ENCODE results near the gene FAM107B. TPM values are rescaled to one million over a fixed set of nuclear protein-coding genes. Genes with fewer than 3 reads are reported as not detected.

Gene FAM107B
- total RNA-seq, 1 experiment from 2014 or later, result 12.6 TPM

DNA sequence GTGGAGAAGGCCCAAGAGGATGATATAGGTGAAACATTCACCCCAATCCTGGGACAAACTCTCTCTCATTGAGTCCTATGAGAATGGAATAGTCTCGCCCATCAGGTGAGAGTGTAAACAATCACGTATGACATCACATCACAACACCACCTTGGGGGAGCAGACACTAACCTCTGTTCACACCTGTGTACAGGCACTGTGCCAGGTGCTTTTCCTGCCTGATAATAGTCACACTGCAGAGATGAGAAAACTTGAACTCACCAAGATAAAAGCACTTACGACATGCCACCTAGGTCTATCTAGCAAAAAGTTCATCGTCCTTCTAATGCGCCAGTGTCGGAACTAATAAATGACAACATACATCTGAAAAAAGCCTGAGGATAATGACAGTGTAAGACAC, 187.8 kb downstream of the FAM107B start:
- in situ Hi-C loops (cut with HindIII; ENCODE audit: low pct_unique_long_range_greater_than_20kb, low sequenced_read_pairs), result no loop called here
- no peak for DNase-seq (ENCODE audit: low read depth, low spot score)

DNA sequence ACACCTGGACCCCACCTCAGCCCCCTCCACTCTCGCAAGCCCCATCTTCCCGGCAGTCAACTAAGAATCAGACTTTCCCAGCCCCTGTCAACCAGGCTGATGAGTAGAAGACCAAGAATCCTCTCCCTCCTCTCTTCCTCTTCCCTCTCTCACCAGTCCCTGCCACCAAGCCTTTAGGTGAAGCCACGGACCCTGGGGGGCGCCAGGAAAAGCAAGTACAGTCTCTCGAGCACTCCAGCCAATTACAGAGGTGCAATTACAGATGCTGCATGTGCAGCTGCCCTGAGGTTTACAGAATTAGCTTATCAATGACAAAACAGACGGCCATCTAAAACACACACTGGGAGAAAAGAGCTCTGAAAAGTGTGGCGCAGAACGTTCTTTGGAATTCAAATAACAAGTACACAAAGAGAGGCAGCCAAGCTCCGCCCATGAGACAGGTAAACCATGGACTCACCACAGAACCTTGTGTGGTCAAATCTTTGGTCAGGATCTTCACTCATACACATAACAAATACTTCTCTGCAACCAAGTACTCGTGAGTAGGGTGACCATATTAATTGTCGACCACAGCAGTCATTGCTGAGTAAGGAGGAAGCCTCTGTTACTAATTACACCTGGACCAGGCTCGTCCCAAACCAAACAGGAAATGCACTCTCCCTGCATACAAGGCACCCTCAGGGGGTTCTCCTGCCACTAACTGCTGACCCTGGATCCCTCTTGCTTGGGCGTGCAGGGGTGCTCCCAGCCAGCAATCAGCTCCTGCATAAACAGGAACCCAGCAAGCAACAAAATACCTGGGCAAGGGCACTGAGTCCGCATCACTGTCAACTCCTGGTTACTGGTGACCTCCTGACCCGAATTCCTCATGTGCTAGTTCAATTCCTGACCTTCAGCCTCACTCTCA, 189.2 kb downstream of the FAM107B start:
- in situ Hi-C loops (cut with HindIII; ENCODE audit: low pct_unique_long_range_greater_than_20kb, low sequenced_read_pairs), result no loop called here
- DNase-seq (ENCODE audit: low read depth, low spot score), result no peak

DNA sequence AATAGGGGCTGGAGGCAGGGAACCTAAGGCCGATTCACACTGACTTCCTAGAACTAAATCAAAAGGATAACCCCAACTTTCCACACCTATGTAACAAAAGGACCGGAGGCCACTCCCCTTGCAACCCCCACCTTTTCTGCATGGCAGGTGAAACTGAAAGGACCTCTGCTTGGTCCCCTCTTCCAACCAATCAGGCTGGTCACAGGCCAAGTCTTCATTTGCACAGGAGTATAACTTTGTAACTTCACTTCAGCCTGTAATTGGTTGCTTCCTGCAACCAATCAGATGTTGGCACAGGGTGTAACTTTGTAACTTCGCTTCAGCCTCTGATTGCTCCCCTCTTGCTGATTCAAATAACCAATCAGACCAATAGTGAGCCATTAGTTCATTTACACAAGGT, 190.0 kb downstream of the FAM107B start:
- in situ Hi-C loops (cut with HindIII; ENCODE audit: low pct_unique_long_range_greater_than_20kb, low sequenced_read_pairs), result no loop called here
- no peak for DNase-seq (ENCODE audit: low read depth, low spot score)

DNA sequence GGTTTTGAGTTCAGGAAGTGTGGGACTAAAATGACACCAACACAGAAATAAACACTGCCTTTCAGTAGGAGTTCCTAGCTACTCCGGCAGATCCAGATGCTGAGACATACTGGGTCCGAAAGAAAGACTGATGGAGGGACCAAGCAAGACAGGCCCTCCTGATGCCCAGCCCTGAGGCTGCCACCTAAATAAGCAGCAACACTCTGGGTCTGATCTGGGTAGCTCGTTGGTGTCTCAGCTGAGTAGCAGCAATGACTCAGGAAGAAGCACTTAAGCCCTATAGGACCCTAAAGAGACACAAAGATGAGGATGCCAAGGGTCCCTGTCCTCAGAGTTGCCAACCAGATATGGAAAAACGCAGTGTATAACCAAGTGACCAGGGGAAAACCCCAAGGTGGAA, 190.7 kb downstream of the FAM107B start:
- in situ Hi-C loops (cut with HindIII; ENCODE audit: low pct_unique_long_range_greater_than_20kb, low sequenced_read_pairs), result no loop called here
- no peak for DNase-seq (ENCODE audit: low read depth, low spot score)

DNA sequence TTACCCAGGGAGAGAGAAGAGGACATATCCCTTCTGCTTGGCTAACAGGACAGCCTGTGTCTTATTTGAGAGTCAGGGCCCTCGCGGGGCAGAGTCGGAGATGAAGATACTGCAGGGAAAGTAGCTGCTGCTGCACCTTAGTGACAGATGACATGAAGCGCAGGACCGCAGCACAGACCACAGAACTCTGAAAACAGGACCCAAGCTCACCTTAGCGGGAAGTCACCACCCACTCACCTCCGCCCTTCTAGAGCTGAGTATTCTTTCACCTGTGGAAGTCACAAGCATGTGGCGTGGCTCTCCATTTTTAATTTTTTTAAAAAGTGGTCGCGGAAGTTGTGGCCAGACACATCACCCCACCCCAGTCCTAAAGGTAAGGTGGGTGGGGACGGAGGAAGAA, 191.4 kb downstream of the FAM107B start:
- DNase-seq (ENCODE audit: low read depth, low spot score), result no peak
- in situ Hi-C loops (cut with HindIII; ENCODE audit: low pct_unique_long_range_greater_than_20kb, low sequenced_read_pairs), result no loop called here

DNA sequence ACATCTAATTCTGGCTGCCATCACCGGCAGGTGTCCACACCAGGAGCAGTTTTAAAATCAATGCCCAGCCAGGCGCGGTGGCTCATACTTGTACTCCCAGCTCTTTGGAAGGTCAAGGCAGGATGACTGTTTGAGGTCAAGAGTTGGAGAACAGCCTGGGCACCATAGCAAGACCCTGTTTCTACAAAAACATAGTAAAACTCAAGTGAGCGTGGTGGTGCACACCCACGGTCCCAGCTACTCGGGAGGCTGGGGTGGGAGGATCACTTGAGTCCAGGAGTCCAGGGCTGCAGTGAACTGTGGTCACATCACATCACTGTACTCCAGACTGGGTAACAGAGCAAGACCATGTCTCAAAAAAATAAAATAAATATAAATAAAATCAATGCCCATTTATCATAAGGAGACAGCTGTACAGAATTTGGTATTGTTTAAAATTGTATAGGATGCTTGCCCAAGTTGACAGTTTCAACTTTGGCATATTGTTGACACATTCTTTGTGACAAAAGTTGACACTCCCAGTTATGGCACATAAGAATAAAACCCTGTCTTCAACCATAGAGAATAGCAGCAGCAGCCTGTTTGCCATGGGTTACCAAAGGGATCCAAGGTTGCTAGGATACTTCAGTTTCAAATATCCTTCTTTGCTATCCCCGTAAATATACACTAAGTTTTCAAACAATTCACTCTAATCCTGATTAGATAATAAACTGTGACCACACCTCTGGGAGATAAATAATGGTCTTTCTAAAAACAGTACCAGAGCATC, 193.0 kb downstream of the FAM107B start:
- DNase-seq (ENCODE audit: low read depth, low spot score), result no peak
- in situ Hi-C loops (cut with HindIII; ENCODE audit: low pct_unique_long_range_greater_than_20kb, low sequenced_read_pairs), result no loop called here

DNA sequence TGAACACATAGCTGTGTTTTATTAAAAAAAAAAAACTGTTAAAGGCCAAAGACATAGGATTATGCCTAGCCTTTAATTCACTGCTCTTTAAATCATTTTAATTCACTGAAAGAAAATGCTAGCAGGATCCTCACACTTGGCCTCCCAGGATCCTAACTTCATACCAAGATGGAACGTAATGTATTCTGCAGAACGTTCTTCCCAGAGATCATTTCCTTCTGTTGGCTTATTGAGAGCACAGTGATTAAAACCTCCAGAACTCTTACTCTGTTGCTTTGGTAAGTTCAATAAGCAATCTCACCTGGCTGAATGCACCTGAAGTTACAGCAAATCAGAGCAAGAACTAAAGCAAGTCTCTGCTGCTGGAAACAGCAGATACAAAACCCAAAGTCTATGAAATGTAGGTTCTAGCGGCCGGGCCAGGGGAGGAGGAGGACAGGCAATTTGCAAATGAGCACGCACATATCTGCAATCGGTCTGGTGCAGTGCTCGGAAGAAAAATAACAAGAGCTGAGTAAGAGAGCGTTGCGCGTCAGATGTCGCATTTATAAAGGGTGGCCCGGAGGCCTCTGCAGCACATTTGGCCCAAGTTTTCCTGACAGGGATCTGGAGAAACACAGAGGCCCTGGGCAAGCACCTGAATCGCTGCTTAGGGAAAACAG, 193.9 kb downstream of the FAM107B start:
- in situ Hi-C loops (cut with HindIII; ENCODE audit: low pct_unique_long_range_greater_than_20kb, low sequenced_read_pairs), result no loop called here
- DNase-seq (ENCODE audit: low read depth, low spot score), result no peak

DNA sequence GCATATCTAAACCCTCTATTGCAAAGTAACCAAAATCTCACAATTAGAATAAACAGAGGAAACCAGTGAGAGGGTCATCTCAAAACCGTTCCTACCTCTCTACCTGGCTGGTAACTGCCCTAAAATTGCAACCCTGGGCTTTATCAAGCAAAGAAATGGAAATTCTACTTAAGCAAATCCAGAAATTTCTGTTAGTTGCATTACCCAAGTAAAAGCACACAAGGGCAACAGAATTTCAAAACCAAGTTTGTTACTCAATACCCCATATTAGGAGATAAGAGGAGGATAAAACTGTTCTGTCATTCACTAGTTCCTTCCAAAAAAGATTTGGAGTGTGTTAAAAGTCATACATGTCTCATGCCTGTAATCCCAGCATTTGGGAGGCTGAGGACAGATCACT, 195.3 kb downstream of the FAM107B start:
- in situ Hi-C loops (cut with HindIII; ENCODE audit: low pct_unique_long_range_greater_than_20kb, low sequenced_read_pairs), result no loop called here
- no peak for DNase-seq (ENCODE audit: low read depth, low spot score)

DNA sequence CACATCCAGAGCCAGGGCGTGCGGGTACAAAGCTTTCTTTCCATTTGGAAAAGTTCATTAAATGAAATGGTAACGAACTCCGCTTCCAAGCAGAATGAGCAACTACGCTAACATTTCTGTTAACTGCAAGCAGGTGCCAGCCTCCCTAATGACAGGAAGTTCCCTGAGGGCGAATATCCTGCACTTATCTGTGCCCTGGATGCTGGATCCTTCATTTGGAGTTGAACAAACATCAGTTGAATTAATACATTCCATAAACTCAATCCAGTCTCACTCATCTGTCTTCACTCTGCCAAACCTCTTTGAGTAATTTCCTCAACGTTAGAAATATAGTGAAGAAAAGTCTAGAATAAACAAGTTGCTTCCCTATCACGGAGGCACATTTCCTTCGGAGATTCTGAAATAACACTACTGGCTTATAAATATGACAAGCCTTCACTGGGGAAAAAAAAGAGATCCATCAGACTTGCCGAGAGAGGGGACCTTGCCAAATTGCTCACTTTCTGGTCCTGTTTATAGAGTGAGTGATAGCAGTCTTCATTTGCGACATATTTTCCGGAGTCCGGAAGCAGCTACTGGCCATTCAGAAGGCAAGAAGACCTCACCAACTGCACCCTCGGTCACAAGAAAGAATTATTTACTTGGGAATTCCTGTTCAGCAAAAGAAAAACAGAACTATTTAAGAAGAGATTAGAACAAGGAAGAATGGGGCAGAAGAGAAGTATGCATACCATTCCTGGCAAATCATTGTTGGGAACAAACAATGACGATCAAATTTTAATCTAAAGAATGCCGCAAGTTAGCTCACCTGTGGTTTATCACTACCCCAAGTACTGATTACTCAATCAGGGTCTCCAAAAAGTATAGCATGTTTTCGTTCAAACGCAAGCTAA, 196.4 kb downstream of the FAM107B start:
- DNase-seq (ENCODE audit: low read depth, low spot score), result no peak
- in situ Hi-C loops (cut with HindIII; ENCODE audit: low pct_unique_long_range_greater_than_20kb, low sequenced_read_pairs), result no loop called here

DNA sequence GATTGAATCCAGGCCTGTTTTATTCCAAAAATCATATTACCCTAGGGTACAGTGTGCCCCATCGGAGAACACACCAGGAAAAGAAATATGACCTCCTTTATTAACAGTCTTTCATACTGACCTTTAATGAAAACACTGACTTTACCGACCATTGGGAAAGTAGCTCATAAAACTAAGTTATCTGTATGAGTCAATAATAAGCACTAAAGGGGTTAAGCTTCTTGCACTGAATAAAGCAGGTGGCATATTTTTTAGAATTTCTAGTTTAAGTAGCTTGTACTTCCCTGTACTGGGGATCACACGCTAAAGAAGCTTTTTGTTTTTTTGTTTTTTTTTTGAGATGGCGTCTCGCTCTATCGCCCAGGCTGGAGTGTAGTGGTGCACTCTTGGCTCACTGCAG, 199.8 kb downstream of the FAM107B start:
- in situ Hi-C loops (cut with HindIII; ENCODE audit: low pct_unique_long_range_greater_than_20kb, low sequenced_read_pairs), result no loop called here
- no peak for DNase-seq (ENCODE audit: low read depth, low spot score)

DNA sequence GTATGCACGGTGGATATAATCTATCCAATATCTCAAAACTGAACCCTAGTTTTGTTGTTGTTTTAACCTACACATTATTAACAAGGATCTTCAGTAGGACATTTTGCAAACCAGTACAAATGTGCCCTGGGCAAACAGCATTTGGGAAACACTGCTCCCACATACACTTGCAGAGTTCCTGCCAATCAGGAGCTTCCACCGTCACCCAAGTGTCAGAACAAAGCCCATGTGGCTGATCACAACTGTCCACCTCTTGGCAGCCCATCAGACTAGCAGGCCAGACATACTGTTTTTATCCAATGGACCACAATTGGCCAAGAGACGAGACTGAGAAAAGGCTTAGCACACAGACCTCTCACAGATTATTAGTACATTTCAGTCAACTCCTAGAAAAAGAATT, 200.4 kb downstream of the FAM107B start:
- DNase-seq (ENCODE audit: low read depth, low spot score), result no peak
- in situ Hi-C loops (cut with HindIII; ENCODE audit: low pct_unique_long_range_greater_than_20kb, low sequenced_read_pairs), result no loop called here

DNA sequence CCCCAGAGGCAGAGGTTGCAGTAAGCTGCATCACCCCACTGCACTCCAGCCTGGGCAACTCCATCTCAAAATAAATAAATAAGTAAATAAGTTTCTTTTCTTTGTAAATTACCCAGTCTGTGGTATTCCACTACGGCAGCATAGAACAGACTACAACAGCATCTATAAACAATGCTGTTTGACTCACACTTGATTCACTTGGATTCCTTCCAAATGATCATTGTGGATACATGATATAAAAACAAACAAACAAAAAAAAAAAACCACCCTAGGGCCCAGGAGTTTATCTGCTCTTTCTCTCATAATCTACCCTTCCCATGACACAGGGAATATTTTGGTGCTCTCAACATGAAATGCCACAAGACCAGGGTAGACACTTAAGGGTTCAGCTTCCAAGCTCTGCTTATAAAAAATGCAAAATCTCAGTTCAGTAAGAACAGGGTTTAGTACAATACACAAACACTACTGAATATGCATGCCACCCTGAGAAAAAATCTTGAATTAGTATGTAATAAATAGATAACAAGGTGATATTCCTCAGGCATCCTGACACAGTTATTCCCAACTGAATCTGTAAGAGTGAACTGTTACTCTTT, 200.9 kb downstream of the FAM107B start:
- in situ Hi-C loops (cut with HindIII; ENCODE audit: low pct_unique_long_range_greater_than_20kb, low sequenced_read_pairs), result no loop called here
- no peak for DNase-seq (ENCODE audit: low read depth, low spot score)

DNA sequence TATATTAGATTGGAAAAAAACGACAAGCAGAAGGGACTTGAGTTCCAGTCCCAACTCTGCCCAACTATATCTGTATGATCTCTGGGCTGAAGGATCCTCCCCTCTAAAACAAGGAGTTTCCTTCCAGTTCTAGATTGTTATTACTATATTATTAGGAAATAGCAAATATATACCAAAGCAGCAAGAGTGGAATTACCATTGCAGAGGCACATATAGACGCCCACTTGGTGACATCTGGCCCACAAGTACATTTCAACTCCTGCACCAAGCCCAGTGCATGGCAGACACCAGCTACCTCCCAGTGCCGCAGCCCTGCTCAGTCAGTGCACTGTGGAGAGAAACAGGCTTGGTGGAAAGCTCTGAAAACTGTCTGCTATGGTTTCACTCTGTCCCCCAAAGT, 201.9 kb downstream of the FAM107B start:
- in situ Hi-C loops (cut with HindIII; ENCODE audit: low pct_unique_long_range_greater_than_20kb, low sequenced_read_pairs), result no loop called here
- no peak for DNase-seq (ENCODE audit: low read depth, low spot score)

DNA sequence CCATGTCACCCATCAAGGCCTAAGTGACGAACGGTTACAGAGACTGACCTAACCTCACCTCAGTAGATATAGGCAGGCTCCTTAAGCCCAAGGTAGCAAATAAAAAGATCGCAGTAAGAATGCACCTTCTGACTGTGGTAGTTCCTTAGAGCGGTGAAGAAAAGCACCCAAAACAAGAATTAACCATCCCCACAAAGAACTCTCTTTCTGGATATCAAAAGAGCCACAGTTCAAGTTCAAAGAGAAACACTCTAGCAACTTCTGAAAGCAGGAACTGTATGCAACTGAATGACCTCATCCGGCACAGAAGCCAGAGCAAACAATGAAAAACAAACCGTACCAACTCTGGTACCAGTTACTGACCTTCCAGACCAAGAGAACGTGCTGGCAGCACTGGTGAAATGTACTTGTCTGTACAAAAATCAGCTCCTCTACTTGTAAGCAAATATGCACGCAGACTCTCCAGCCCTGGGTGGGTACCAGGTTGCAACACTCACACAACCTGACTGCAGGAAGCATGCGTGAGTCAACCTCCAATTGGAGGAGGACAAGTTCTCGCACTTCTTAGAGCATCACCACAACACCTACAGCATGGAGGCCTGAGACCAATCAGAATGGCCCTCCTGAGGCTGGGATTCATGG, 202.7 kb downstream of the FAM107B start:
- in situ Hi-C loops (cut with HindIII; ENCODE audit: low pct_unique_long_range_greater_than_20kb, low sequenced_read_pairs), result no loop called here
- no peak for DNase-seq (ENCODE audit: low read depth, low spot score)

DNA sequence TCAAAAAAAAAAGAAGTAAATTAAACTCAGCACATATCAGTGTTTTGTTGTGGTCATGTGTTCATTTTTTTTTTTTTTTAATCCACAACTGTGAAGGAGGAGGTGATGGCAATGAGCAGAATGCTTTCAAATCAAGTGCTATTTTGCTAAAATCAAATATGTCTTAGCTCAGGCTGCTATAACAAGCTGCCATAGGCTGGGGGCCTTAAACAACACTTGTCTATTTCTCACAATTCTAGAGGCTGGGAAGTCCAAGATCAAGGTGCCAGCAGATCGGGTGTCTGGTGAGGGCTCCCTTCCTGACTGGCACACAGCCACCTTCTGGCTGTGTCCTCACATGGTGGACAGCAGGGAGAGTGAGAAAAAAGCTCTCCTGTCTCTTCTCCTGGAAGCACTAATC, 203.9 kb downstream of the FAM107B start:
- no peak for DNase-seq (ENCODE audit: low read depth, low spot score)
- in situ Hi-C loops (cut with HindIII; ENCODE audit: low pct_unique_long_range_greater_than_20kb, low sequenced_read_pairs), result no loop called here

DNA sequence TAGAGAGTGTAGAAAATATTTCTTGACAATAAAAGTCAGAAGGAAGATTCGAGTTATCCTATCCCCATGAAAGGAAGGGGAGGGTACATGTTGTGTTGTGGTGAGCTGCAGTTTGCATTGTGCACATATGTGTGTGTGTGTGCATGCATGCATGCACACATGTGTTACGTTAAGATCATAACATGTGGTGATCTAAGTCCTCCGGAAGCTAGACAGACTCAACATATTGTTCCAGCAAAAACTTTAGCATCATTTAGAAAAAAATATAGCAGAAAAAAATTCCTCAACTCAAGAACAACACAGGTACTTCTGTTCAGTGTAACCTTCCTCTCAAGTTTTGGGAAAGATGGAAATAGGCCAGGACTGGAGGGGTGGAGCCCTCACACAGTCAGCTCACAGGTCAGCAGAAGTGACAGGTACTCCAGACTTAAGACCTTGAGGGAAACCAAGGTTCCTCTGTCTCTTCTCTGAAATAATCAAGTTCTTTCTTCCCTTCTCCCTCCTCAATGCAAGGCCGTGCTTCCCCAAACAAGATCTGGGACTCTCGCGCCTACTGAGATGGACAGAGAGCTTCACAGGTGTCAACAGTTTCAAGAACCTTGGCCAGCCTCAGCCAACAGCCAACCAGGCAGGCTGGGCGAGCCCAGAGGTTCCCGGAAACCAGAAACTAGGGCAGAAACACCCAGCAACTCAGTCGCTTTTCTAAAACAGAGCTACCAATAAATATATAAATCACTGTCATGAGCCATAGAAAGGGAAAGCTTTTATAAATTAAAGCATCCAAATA, 205.2 kb downstream of the FAM107B start:
- DNase-seq (ENCODE audit: low read depth, low spot score), result no peak
- in situ Hi-C loops (cut with HindIII; ENCODE audit: low pct_unique_long_range_greater_than_20kb, low sequenced_read_pairs), result no loop called here

Data from SK-MEL-5 (cell line).